BJ (cell line): ENCODE data around the gene GRIK2. TPM values are rescaled to one million over a fixed set of nuclear protein-coding genes. Genes with fewer than 3 reads are reported as not detected.

Source experiments
- CTCF ChIA-PET: fragments of 350-600 bp; formaldehyde crosslinking; extraction: SDS; loops from one replicate; lab custom pipeline; 2021; ENCODE audit warnings: antibody characterized with exemption, inconsistent platforms; lab: Yijun Ruan, JAX
- POLR2A ChIA-PET: fragments of 300-600 bp; sonication (Branson Sonifier 250); formaldehyde crosslinking; extraction: SDS; loops from one replicate; lab custom pipeline; 2021; ENCODE audit warnings: antibody characterized with exemption; lab: Charles Lee
- DNase-seq: peaks from one replicate; pipeline ENCODE4 v3.0.0-alpha.2; 2011; ENCODE audit warnings: low read depth
- H3K27me3 ChIP-seq: 2 replicates; pipeline ENCODE4 v1.6.0; 2011; ENCODE audit warnings: low read length; ENCODE audit not compliant: control insufficient read depth, insufficient read depth
- H3K36me3 ChIP-seq: 2 replicates; pipeline ENCODE4 v1.5.1; 2011; ENCODE audit warnings: low read length; ENCODE audit not compliant: control insufficient read depth, insufficient read depth
- H3K4me3 ChIP-seq: 2 replicates; pipeline ENCODE4 v1.5.1; 2011; ENCODE audit warnings: low read depth, mild to moderate bottlenecking, control low read depth, low read length
- CTCF ChIP-seq: IDR thresholded peaks from 2 replicates; pipeline ENCODE4 v1.5.1; 2011; ENCODE audit warnings: low read depth, mild to moderate bottlenecking, control low read depth, inconsistent platforms, low read length, moderate library complexity; ENCODE audit not compliant: insufficient read depth
- polyA plus RNA-seq: library from polyadenylated mRNA; depleted of rRNA; stranded (reverse); fragments of >200 nt; gene quantifications from 2 replicates; pipeline ENCODE4 v1.2.3, GENCODE V29; 2011

The GRIK2 gene
- polyA plus RNA-seq, 1 experiment: 23.0 TPM

GRCh38 chr6:101777646-101778045, 384.1 kb downstream of the GRIK2 start:
- no peak for DNase-seq
- no peak for TF ChIP-seq CTCF
- POLR2A ChIA-PET: no interaction called here
- Histone ChIP-seq H3K4me3 (no peak overlapping the region), H3K27me3 (no peaks in the 10 kb centered on the region), H3K36me3 (no peaks in the 10 kb centered on the region)
- CTCF ChIA-PET: no interaction called here

- TF ChIP-seq CTCF: no peak
- POLR2A ChIA-PET: interaction anchor here (0.6 kb wide), 1 partner anchor 52 kb away, joined by 3 read pairs; no protein-coding TSS in a partner anchor
- no peak overlapping the region for H3K4me3 ChIP-seq
- CTCF ChIA-PET: no interaction called here
- no peak for DNase-seq
- H3K36me3 ChIP-seq: no peaks in the 10 kb centered on the region
- H3K27me3 ChIP-seq: no peaks in the 10 kb centered on the region
Measured at GRCh38 chr6:101779051-101779844, 385.7 kb downstream of the GRIK2 start.

GRCh38 chr6:101783287-101783686, 389.8 kb downstream of the GRIK2 start:
- no peak for TF ChIP-seq CTCF
- ChIA-PET CTCF (no interaction called here), POLR2A (no interaction called here)
- Histone ChIP-seq H3K27me3 (no peaks in the 10 kb centered on the region), H3K36me3 (no peaks in the 10 kb centered on the region), H3K4me3 (no peak overlapping the region)
- no peak for DNase-seq

GRCh38 chr6:101784094-101784493, 390.6 kb downstream of the GRIK2 start:
- Histone ChIP-seq H3K4me3 (no peak overlapping the region), H3K36me3 (no peaks in the 10 kb centered on the region), H3K27me3 (no peaks in the 10 kb centered on the region)
- ChIA-PET POLR2A (no interaction called here), CTCF (no interaction called here)
- no peak for TF ChIP-seq CTCF
- DNase-seq: no peak

- no peaks in the 10 kb centered on the region for H3K27me3 ChIP-seq
- ChIA-PET CTCF (no interaction called here), POLR2A (no interaction called here)
- H3K36me3 ChIP-seq: no peaks in the 10 kb centered on the region
- no peak for TF ChIP-seq CTCF
- DNase-seq: no peak
- no peak overlapping the region for H3K4me3 ChIP-seq
Measured at GRCh38 chr6:101799531-101799930, 406.0 kb downstream of the GRIK2 start.
